Sigmoid colon (tissue), 7 donors: Measurements from ENCODE around the gene PSTPIP2. TPM values are rescaled to one million over a fixed set of nuclear protein-coding genes. Genes with fewer than 3 reads are reported as not detected.

ENCODE experiments used
- DNase-seq: peaks from one replicate; pipeline ENCODE4 v3.0.0-alpha.2; 2019
- H3K27ac ChIP-seq, 4 donors: fragments of 200-600 bp; sonication (generic); one replicate each; pipeline ENCODE4 v1.5.1; 2016 to 2019; ENCODE audit warnings: mild to moderate bottlenecking in 1 of 4
- H3K27me3 ChIP-seq, 3 donors: fragments of 200-600 bp; sonication (generic); one replicate each; pipeline ENCODE4 v1.5.1; 2019; ENCODE audit warnings: mild to moderate bottlenecking in 1 of 3
- H3K36me3 ChIP-seq, 4 donors: fragments of 200-600 bp; sonication (generic); one replicate each; pipeline ENCODE4 v1.5.1; 2016 to 2019
- H3K4me1 ChIP-seq, 4 donors: fragments of 200-600 bp; sonication (generic); one replicate each; pipeline ENCODE4 v1.5.1; 2017 to 2019
- H3K4me3 ChIP-seq, 4 donors: fragments of 200-600 bp; sonication (generic); one replicate each; pipeline ENCODE4 v1.5.1; 2017 to 2019; ENCODE audit warnings: mild to moderate bottlenecking in 2 of 4, moderate library complexity in 1 of 4
- H3K9me3 ChIP-seq, 4 donors: fragments of 200-600 bp in 3 of 4; sonication (generic) in 3 of 4; one replicate each; pipeline versions ENCODE4 v1.5.1 to v1.6.1; 2013 to 2019
- CTCF ChIP-seq, 4 experiments: fragments of 450-650 bp in 3 of 4; fragments of 200-600 bp in 1 of 4; IDR thresholded peaks; one replicate each; pipeline ENCODE4 v1.5.1; 2016 to 2019; ENCODE audit warnings: antibody characterized with exemption in 4 of 4, mild to moderate bottlenecking in 3 of 4, moderate library complexity in 2 of 4
- EP300 ChIP-seq, 4 donors: sonication (generic); formaldehyde crosslinking; IDR thresholded peaks; one replicate each; pipeline ENCODE4 v1.6.1; 2017; ENCODE audit warnings: antibody characterized with exemption in 4 of 4
- POLR2A ChIP-seq, 2 donors: fragments of 450-650 bp; IDR thresholded peaks; one replicate each; pipeline ENCODE4 v1.6.1; 2016; ENCODE audit warnings: antibody characterized with exemption in 2 of 2, mild to moderate bottlenecking in 2 of 2, moderate library complexity in 2 of 2
- POLR2AphosphoS5 ChIP-seq, 4 donors: sonication (generic); formaldehyde crosslinking; IDR thresholded peaks; one replicate each; pipeline ENCODE4 v1.6.1; 2017; ENCODE audit warnings: antibody characterized with exemption in 4 of 4
- WGBS, 2 donors: extraction: QIAGEN DNeasy Blood & Tissue Kit; methylation state at CpG; one replicate each; pipeline ENCODE4 v1.1.7; 2013; 5-methylcytosine and 5-hydroxymethylcytosine counted together
- intact Hi-C: fragments of 100-400 bp; cut with DNase I; formaldehyde crosslinking; loops from one replicate; pipeline ENCODE4 v1.15.1; 2023
- polyA plus RNA-seq, 3 donors: library from polyadenylated mRNA; stranded (reverse); fragments of 200-250 nt; gene quantifications; one replicate each; pipeline ENCODE4 v1.2.3, GENCODE V29; 2013
- total RNA-seq, 4 donors: library from RNA; depleted of rRNA; stranded (reverse); fragments of >200 nt; gene quantifications; one replicate each; pipeline ENCODE4 v1.1.0, GENCODE V29; 2016
- donor health status: healthy with polysubstance abuse.
- donor health status: Bipolar disorder and iron deficiency.
- donor health status: healthy.

PSTPIP2 gene
- total and polyA plus RNA-seq, 7 donors: 4.2 to 15.0 (median 7.6) TPM

GRCh38 chr18:45954070-45954934 is 117.8 kb downstream of the PSTPIP2 start:
- Histone ChIP-seq H3K36me3 (peaks cover 0 to 58% (median 17%) of the 10 kb centered on the region in 4 donors), H3K4me3 (no peak overlapping the region), H3K4me1 (peaks cover 0 to 10% (median 8%) of the 10 kb centered on the region in 4 donors), H3K9me3 (no peaks in the 10 kb centered on the region), H3K27ac (peak overlapping the region in 1 of 4 donors; percentile 2), H3K27me3 (no peaks in the 10 kb centered on the region)
- intact Hi-C loops: no loop called here
- TF ChIP-seq POLR2AphosphoS5 (IDR thresholded peaks at IDR 0.05) (no peak), EP300 (IDR thresholded peaks at IDR 0.05) (no peak), POLR2A (IDR thresholded peaks at IDR 0.05) (no peak)
- WGBS, 2 donors: 92 to 96% methylated on average over 7 of the region's 7 CpGs
- no peak for DNase-seq

- Histone ChIP-seq H3K9me3 (no peaks in the 10 kb centered on the region), H3K27ac (no peak overlapping the region), H3K27me3 (no peaks in the 10 kb centered on the region), H3K36me3 (peaks cover 5 to 90% (median 43%) of the 10 kb centered on the region in 4 donors), H3K4me3 (no peak overlapping the region), H3K4me1 (peaks cover 0 to 10% (median 8%) of the 10 kb centered on the region in 4 donors)
- 94% methylated on average over 4 of the region's 4 CpGs for WGBS, 2 donors
- TF ChIP-seq EP300 (IDR thresholded peaks at IDR 0.05): no peak
- TF ChIP-seq CTCF (IDR thresholded peaks at IDR 0.05): no peak
- no peak for TF ChIP-seq POLR2AphosphoS5 (IDR thresholded peaks at IDR 0.05)
- no peak for TF ChIP-seq POLR2A (IDR thresholded peaks at IDR 0.05)
- no peak for DNase-seq
- intact Hi-C loops: no loop called here
Observed at GRCh38 chr18:45951016-45951714, 120.9 kb downstream of the PSTPIP2 start.

- H3K9me3 ChIP-seq: no peaks in the 10 kb centered on the region
- H3K4me1 ChIP-seq: no peaks in the 10 kb centered on the region
- 87% methylated on average over 5 of the region's 5 CpGs for WGBS, 2 donors
- no peak overlapping the region for H3K27ac ChIP-seq
- H3K27me3 ChIP-seq: no peaks in the 10 kb centered on the region
- no peak for TF ChIP-seq POLR2A (IDR thresholded peaks at IDR 0.05)
- no peak for TF ChIP-seq CTCF (IDR thresholded peaks at IDR 0.05)
- no peak for TF ChIP-seq POLR2AphosphoS5 (IDR thresholded peaks at IDR 0.05)
- no peak for TF ChIP-seq EP300 (IDR thresholded peaks at IDR 0.05)
- intact Hi-C loops: no loop called here
- no peak for DNase-seq
- H3K36me3 ChIP-seq: peaks cover 20 to 100% (median 72%) of the 10 kb centered on the region in 4 donors
- H3K4me3 ChIP-seq: no peak overlapping the region
Observed at GRCh38 chr18:45945669-45946068, 126.4 kb downstream of the PSTPIP2 start.

GRCh38 chr18:45940724-45941123 is 131.3 kb downstream of the PSTPIP2 start:
- WGBS, 2 donors: 86 to 91% methylated on average over 2 of the region's 2 CpGs
- no peaks in the 10 kb centered on the region for H3K4me1 ChIP-seq

More at GRCh38 chr18:45940724-45941123, 131.3 kb downstream of the PSTPIP2 start:
- Histone ChIP-seq H3K27me3 (no peaks in the 10 kb centered on the region), H3K9me3 (no peaks in the 10 kb centered on the region), H3K36me3 (peaks cover 22 to 91% (median 63%) of the 10 kb centered on the region in 4 donors), H3K4me3 (no peak overlapping the region), H3K27ac (no peak overlapping the region)
- intact Hi-C loops: no loop called here
- no peak for TF ChIP-seq CTCF (IDR thresholded peaks at IDR 0.05)
- no peak for TF ChIP-seq POLR2AphosphoS5 (IDR thresholded peaks at IDR 0.05)
- TF ChIP-seq POLR2A (IDR thresholded peaks at IDR 0.05): no peak
- TF ChIP-seq EP300 (IDR thresholded peaks at IDR 0.05): no peak
- DNase-seq: no peak
